K562 (cell line): Measurements from ENCODE around the gene HOXB6. TPM values are rescaled to one million over a fixed set of nuclear protein-coding genes. Genes with fewer than 3 reads are reported as not detected.
A peak's percentile ranks its signal among the peaks of the same experiment; 100 is the strongest.

ENCODE experiments used
- ATAC-seq: fragments of 200-7000 bp; cut with Tn5 transposase; 3 replicates; pipeline ENCODE4 v1.9.1; 2020; ENCODE audit warnings: moderate library complexity
- BruUV-seq: library from RNA; stranded (reverse); fragments of 400-500 nt; replicated peaks from 2 replicates; lab custom pipeline; 2021; lab: Mats Ljungman, UMichigan
- CTCF ChIA-PET: fragments of 300-600 bp; formaldehyde crosslinking; extraction: SDS; loops from one replicate; lab custom pipeline; 2021; ENCODE audit warnings: low intra/inter-chr PET ratio; lab: Yijun Ruan, JAX
- POLR2A ChIA-PET: fragments of 300-600, 350-650 bp; sonication (Branson Sonifier 250); formaldehyde crosslinking; extraction: SDS; loops from one replicate; lab custom pipeline; 2021; ENCODE audit warnings: antibody characterized with exemption, inconsistent platforms; lab: Yijun Ruan, JAX
- DNase-seq, 4 experiments: peaks; one replicate each; pipeline versions ENCODE4 v3.0.0 to v3.0.0-alpha.2; 2011 to 2018; ENCODE audit warnings: low spot score in 3 of 4, mixed read lengths in 3 of 4; ENCODE audit errors: extremely low read depth in 1 of 4
- FAIRE-seq: peaks from 2 replicates; lab custom pipeline; 2011; peaks lifted over from hg19 to GRCh38; lab: Jason Lieb, UNC
- H2AFZ ChIP-seq: 2 replicates; pipeline ENCODE4 v1.6.0; 2011; ENCODE audit warnings: low read depth, low read length, control low read depth, inconsistent platforms
- H3K27ac ChIP-seq: fragments of 200-600 bp; 3 replicates; pipeline ENCODE4 v1.8.0; 2011; ENCODE audit warnings: low read depth, mild to moderate bottlenecking, control low read depth, inconsistent platforms, low read length, moderate library complexity, mixed read lengths; ENCODE audit errors: extremely low read depth
- H3K27me3 ChIP-seq, 2 experiments: fragments of 300-600 bp in 1 of 2; 2 replicates in 1 of 2; 3 replicates in 1 of 2; pipeline versions ENCODE4 v1.6.0 to v1.8.0; 2011; ENCODE audit warnings: inconsistent platforms in 2 of 2, low read length in 2 of 2, mild to moderate bottlenecking in 1 of 2, mixed read lengths in 1 of 2, moderate library complexity in 1 of 2; ENCODE audit not compliant: control insufficient read depth in 2 of 2, insufficient read depth in 2 of 2
- H3K36me3 ChIP-seq: fragments of 300-600 bp; 3 replicates; pipeline ENCODE4 v1.8.0; 2011; ENCODE audit warnings: mild to moderate bottlenecking, low read length, inconsistent platforms; ENCODE audit not compliant: control insufficient read depth, insufficient read depth
- H3K4me1 ChIP-seq, 2 experiments: fragments of 200-600 bp in 1 of 2; replicated peaks in 1 of 2; 2 replicates in 1 of 2; 3 replicates in 1 of 2; pipeline versions ENCODE4 v1.5.1 to v1.8.0; 2011; ENCODE audit warnings: inconsistent platforms in 2 of 2, low read length in 2 of 2, mild to moderate bottlenecking in 1 of 2, mixed read lengths in 1 of 2, moderate library complexity in 1 of 2; ENCODE audit not compliant: control insufficient read depth in 2 of 2, insufficient read depth in 2 of 2
- H3K4me2 ChIP-seq: 2 replicates; pipeline ENCODE4 v1.6.1; 2011; ENCODE audit warnings: low read length, control low read depth, inconsistent platforms, mixed read lengths; ENCODE audit not compliant: insufficient read depth
- H3K4me3 ChIP-seq: fragments of 200-600 bp; sonication (generic), shearing (Covaris generic); 2 replicates; pipeline ENCODE4 v1.5.1; 2016; ENCODE audit warnings: control low read depth, inconsistent platforms
- H3K79me2 ChIP-seq: fragments of 200-600 bp; 3 replicates; pipeline ENCODE4 v1.8.0; 2011; ENCODE audit warnings: low read length, inconsistent platforms; ENCODE audit not compliant: control insufficient read depth, insufficient read depth
- H3K9ac ChIP-seq, 2 experiments: 2 replicates each; pipeline versions ENCODE4 v1.6.0 to v1.6.1; 2011; ENCODE audit warnings: low read depth in 2 of 2, low read length in 2 of 2, control low read depth in 1 of 2, inconsistent platforms in 1 of 2, mild to moderate bottlenecking in 1 of 2, mixed read lengths in 1 of 2; ENCODE audit not compliant: insufficient read depth in 1 of 2
- H3K9me1 ChIP-seq: one replicate; pipeline ENCODE4 v1.6.0; 2011; ENCODE audit warnings: inconsistent platforms, mild to moderate bottlenecking, low read length, moderate library complexity; ENCODE audit not compliant: control insufficient read depth, insufficient read depth
- H3K9me3 ChIP-seq: replicated peaks from 2 replicates; pipeline ENCODE4 v1.5.1; 2011; ENCODE audit warnings: low read depth, low read length, inconsistent platforms; ENCODE audit not compliant: control insufficient read depth, insufficient read depth
- H4K20me1 ChIP-seq: replicated peaks from 2 replicates; pipeline ENCODE4 v1.6.1; 2011; ENCODE audit warnings: low read length, inconsistent platforms, mixed read lengths; ENCODE audit not compliant: control insufficient read depth, insufficient read depth
- CXXC5 ChIP-seq: fragments of 250-450 bp; sonication (Bioruptor Pico); IDR thresholded peaks from 2 replicates; pipeline ENCODE4 v1.8.0; 2022; ENCODE audit warnings: inconsistent platforms, mild to moderate bottlenecking, moderate library complexity
- E2F6 ChIP-seq, 2 experiments: IDR thresholded peaks; 2 replicates each; pipeline ENCODE4 v1.6.1; 2011; ENCODE audit warnings: borderline replicate concordance in 1 of 2, control low read depth in 1 of 2, low read depth in 1 of 2, low read length in 1 of 2, mild to moderate bottlenecking in 1 of 2, mixed read lengths in 1 of 2, moderate library complexity in 1 of 2; ENCODE audit not compliant: insufficient read depth in 1 of 2, insufficient read length in 1 of 2, poor library complexity in 1 of 2, severe bottlenecking in 1 of 2; ENCODE audit errors: extremely low read depth in 1 of 2
- NFE2 ChIP-seq: IDR thresholded peaks from 2 replicates; pipeline ENCODE4 v1.6.1; 2014; ENCODE audit warnings: antibody characterized with exemption, low read depth
- U2AF1 ChIP-seq: fragments of 200-400 bp; formaldehyde crosslinking; optimal IDR thresholded peaks from 2 replicates; pipeline ENCODE3; 2017; ENCODE audit warnings: mild to moderate bottlenecking, low read depth, low read length, moderate library complexity
- VEZF1 ChIP-seq: fragments of 200-800 bp; sonication (Bioruptor generic); IDR thresholded peaks from 2 replicates; pipeline ENCODE4 v1.6.1; 2017; ENCODE audit warnings: missing genetic modification characterization, missing compliant biosample characterization
- YY1 ChIP-seq, 3 experiments: IDR thresholded peaks; 2 replicates each; pipeline ENCODE4 v1.6.1; 2011; ENCODE audit warnings: low read length in 2 of 3, mild to moderate bottlenecking in 2 of 3, moderate library complexity in 2 of 3, borderline replicate concordance in 1 of 3, control low read depth in 1 of 3, low read depth in 1 of 3; ENCODE audit not compliant: insufficient read depth in 3 of 3, insufficient replicate concordance in 2 of 3, control insufficient read depth in 1 of 3, insufficient read length in 1 of 3; ENCODE audit errors: extremely low read depth in 1 of 3
- WGBS: fragments of 100-300 bp; shearing (Covaris generic); methylation state at CpG from one replicate; pipeline ENCODE4 v1.1.6; 2016; ENCODE audit warnings: low coverage, mixed read lengths; ENCODE audit not compliant: insufficient coverage; ENCODE audit errors: missing lambda C conversion rate; 5-methylcytosine and 5-hydroxymethylcytosine counted together
- in situ Hi-C: fragments of 300-500 bp; cut with MboI; formaldehyde crosslinking; loops from 4 replicates; pipeline ENCODE4 v1.15.0; 2018; ENCODE audit warnings: inconsistent platforms, mixed read lengths
- intact Hi-C: fragments of 100-400 bp; cut with micrococcal nuclease; formaldehyde crosslinking; loops from 2 replicates; pipeline ENCODE4 v1.14.2; 2022
- polyA plus RNA-seq, 8 experiments: library from polyadenylated mRNA; depleted of rRNA in 4 of 8; stranded (reverse) in 5 of 8; unstranded in 3 of 8; fragments of >200 nt; fragmentation: Nextera tagmentation in 2 of 8; fragmentation: Illumina TruSeq in 1 of 8; extraction: Ambion mirVana in 2 of 8; extraction: Trizol in 1 of 8; gene quantifications; 2 replicates each; pipeline versions ENCODE4 v1.2.1 to v1.2.3, GENCODE V29; 2011 to 2014; ENCODE audit warnings: inconsistent platforms in 1 of 8, missing spikeins in 1 of 8
- total RNA-seq, 7 experiments: library from RNA; depleted of rRNA in 6 of 7; stranded (reverse); fragments of >200 nt in 6 of 7; fragmentation: Illumina TruSeq in 2 of 7; extraction: Trizol in 2 of 7; gene quantifications; 2 replicates each; pipeline versions ENCODE4 v1.2.1 to v1.2.3, GENCODE V29; 2011 to 2021; ENCODE audit warnings: low replicate concordance in 1 of 7

HOXB6 gene
- total and polyA plus RNA-seq, 9 of the 15 experiments (the other 6 are each of a cell fraction or from before 2014, with no cell fraction given): 1.2 to 14.8 (median 4.9) TPM

- TF ChIP-seq E2F6 (IDR thresholded peaks at IDR 0.05; ENCODE audit: borderline replicate concordance in 1 of 2, extremely low read depth in 1 of 2, insufficient read depth in 1 of 2, insufficient read length in 1 of 2, low read depth in 1 of 2, low read length in 1 of 2, poor library complexity in 1 of 2, severe bottlenecking in 1 of 2): peak in 1 of 2 experiments; percentile 37
- peak; percentile 47 for TF ChIP-seq U2AF1
- TF ChIP-seq CXXC5: peak; percentile 56; the same call in 1 of the 2 replicates
- TF ChIP-seq YY1 (IDR thresholded peaks at IDR 0.05; ENCODE audit: borderline replicate concordance in 1 of 3, control insufficient read depth in 1 of 3, extremely low read depth in 1 of 3, insufficient read depth in 3 of 3, insufficient read length in 1 of 3, insufficient replicate concordance in 2 of 3, low read depth in 1 of 3, low read length in 2 of 3): peak in 1 of 3 experiments; percentile 2
Measured at GRCh38 chr17:48646183-48647102, 41.7 kb upstream of the HOXB6 start (continued).

- Histone ChIP-seq H3K79me2 (peaks cover 35% of the 10 kb centered on the region), H4K20me1 (no peaks in the 10 kb centered on the region), H3K4me2 (peak overlapping the region; percentile 73), H3K27me3 (no peaks in the 10 kb centered on the region), H2AFZ (peak overlapping the region; percentile 98), H3K27ac (peak overlapping the region; percentile 78), H3K9ac (peak overlapping the region; percentile 70 to 93), H3K4me3 (peak overlapping the region; percentile 56), H3K4me1 (peaks cover 9 to 35% of the 10 kb centered on the region in 2 experiments; a peak in 4 of 5 replicates), H3K9me3 (no peaks in the 10 kb centered on the region), H3K36me3 (no peaks in the 10 kb centered on the region), H3K9me1 (no peaks in the 10 kb centered on the region)
- TF ChIP-seq NFE2 (no peak), VEZF1 (peak; percentile 18; the same call in 1 of the 2 replicates), YY1 (IDR thresholded peaks at IDR 0.05; ENCODE audit: borderline replicate concordance in 1 of 3, control insufficient read depth in 1 of 3, extremely low read depth in 1 of 3, insufficient read depth in 3 of 3, insufficient read length in 1 of 3, insufficient replicate concordance in 2 of 3, low read depth in 1 of 3, low read length in 2 of 3) (peak in 1 of 3 experiments; percentile 18)
- in situ Hi-C loops: no loop called here
- BruUV-seq: TSS peak; percentile 45
- ATAC-seq: no peak; the same call in 1 of the 3 replicates
- intact Hi-C loops: no loop called here
- ChIA-PET CTCF (no interaction called here), POLR2A (interaction anchor here (1.2 to 1.3 kb wide), 2 partner anchors 10 to 18 kb away, joined by 3 read pairs; no protein-coding TSS in a partner anchor)
- FAIRE-seq: no peak
- WGBS: 45% methylated on average over 13 of the region's 14 CpGs
- no peak for DNase-seq
Measured at GRCh38 chr17:48645639-48646182, 40.9 kb upstream of the HOXB6 start.
